ENCODE data around the gene PRUNE1. TPM values are rescaled to one million over a fixed set of nuclear protein-coding genes. Genes with fewer than 3 reads are reported as not detected.

PRUNE1 gene
- total and polyA plus RNA-seq, 4 donors = 6.1 to 10.6 (median 9.4) TPM

DNA sequence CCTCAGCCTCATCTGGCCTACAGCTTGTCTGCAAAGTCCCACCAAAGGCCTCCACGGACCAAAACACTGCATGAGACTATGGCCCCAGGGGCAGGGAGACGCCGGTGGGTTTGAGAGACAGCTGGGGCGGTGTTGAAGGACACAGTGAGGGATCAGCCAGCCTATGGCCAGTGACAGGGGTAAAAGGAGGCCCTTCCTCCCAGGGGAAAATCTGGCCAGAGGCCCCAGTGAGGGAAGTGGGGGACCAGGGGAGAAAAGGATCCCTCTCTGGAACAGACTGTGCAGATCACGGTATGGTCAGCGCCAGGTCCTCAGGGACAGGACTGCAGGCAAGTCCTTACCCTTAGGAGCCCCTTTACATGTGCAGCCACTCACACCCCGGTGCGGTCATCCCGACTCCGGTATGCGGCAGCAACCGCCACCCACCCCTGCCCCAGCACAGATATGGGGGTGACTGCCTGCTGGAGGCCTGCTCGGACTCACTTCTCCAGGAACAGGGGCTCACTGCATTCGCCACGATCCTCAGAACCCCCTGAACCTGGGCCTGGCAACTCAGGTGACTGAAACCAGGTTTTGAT lies 34.9 kb upstream of the PRUNE1 start:
- no peaks in the 10 kb centered on the region for H3K9me3 ChIP-seq (ENCODE audit: control insufficient read depth in 4 of 4, low read length in 3 of 4)
- peak overlapping the region; percentile 93 to 98 for H3K9ac ChIP-seq (ENCODE audit: low read depth in 1 of 2, low read length in 2 of 2)
- DNase-seq (ENCODE audit: low spot score) = peak; percentile 66
- H3K27me3 ChIP-seq (ENCODE audit: control insufficient read depth in 4 of 4, insufficient read depth in 4 of 4, low read length in 3 of 4) = no peaks in the 10 kb centered on the region
- peaks cover 2 to 7% (median 5%) of the 10 kb centered on the region in 4 donors for H3K36me3 ChIP-seq (ENCODE audit: control insufficient read depth in 4 of 4, insufficient read depth in 3 of 4, low read depth in 1 of 4, low read length in 3 of 4)
- WGBS = 7% methylated on average over 15 of the region's 15 CpGs
- H3K4me1 ChIP-seq (ENCODE audit: control insufficient read depth in 4 of 4, insufficient read depth in 4 of 4, low read length in 3 of 4) = peaks cover 13 to 68% (median 56%) of the 10 kb centered on the region in 4 donors
- TF ChIP-seq FOXA1 (IDR thresholded peaks at IDR 0.05) (no peak), HNF4A (conservative IDR thresholded peaks at IDR 0.05) (peak; percentile 15 to 50), RXRA (IDR thresholded peaks at IDR 0.05) (no peak)
- TF ChIP-seq, protein P1, sequence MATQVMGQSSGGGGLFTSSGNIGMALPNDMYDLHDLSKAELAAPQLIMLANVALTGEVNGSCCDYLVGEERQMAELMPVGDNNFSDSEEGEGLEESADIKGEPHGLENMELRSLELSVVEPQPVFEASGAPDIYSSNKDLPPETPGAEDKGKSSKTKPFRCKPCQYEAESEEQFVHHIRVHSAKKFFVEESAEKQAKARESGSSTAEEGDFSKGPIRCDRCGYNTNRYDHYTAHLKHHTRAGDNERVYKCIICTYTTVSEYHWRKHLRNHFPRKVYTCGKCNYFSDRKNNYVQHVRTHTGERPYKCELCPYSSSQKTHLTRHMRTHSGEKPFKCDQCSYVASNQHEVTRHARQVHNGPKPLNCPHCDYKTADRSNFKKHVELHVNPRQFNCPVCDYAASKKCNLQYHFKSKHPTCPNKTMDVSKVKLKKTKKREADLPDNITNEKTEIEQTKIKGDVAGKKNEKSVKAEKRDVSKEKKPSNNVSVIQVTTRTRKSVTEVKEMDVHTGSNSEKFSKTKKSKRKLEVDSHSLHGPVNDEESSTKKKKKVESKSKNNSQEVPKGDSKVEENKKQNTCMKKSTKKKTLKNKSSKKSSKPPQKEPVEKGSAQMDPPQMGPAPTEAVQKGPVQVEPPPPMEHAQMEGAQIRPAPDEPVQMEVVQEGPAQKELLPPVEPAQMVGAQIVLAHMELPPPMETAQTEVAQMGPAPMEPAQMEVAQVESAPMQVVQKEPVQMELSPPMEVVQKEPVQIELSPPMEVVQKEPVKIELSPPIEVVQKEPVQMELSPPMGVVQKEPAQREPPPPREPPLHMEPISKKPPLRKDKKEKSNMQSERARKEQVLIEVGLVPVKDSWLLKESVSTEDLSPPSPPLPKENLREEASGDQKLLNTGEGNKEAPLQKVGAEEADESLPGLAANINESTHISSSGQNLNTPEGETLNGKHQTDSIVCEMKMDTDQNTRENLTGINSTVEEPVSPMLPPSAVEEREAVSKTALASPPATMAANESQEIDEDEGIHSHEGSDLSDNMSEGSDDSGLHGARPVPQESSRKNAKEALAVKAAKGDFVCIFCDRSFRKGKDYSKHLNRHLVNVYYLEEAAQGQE (IDR thresholded peaks at IDR 0.05) = no peak
- H3K27ac ChIP-seq (ENCODE audit: low read depth in 1 of 2, low read length in 2 of 2) = peak overlapping the region; percentile 89 to 90
- H3K4me3 ChIP-seq (ENCODE audit: low read depth in 1 of 3, low read length in 3 of 3) = peak overlapping the region; percentile 86 to 94 (median 90)

DNA sequence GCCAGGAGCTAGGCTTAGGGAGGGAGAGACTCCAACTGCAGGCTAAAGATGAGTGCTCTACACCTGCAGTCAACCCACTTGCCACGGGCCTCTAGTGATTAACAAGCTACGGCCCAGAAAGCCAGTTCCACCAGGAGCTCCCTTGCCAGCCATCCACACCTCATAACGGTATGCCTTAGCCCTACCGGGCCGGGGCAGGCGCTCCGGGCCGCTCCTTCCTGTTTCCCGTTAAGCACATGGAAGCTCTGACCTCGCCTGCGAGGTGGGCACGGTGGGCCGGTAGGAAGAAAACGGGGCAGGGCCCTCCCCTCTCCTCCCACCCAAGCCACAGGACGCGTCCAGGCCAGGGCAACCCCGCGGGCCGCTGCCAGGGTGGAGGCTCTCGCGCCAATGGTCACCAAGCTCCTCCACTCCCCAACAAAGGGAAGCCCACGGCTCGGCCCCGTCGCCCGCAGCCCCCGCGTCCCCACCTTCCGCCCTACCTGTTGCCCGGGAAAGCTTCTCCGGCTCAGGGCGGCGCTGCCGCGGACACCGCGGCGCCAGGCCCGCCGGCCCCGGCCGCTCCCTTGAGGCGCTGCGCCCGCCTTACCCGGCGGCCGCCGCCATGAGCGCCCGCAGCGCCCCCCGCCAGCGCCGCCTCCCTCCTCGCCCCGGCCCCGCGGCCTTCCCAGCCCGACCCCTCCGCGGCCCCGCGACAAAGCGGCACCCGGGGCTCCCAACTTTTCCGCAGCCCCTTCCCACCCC lies 34.2 kb upstream of the PRUNE1 start:
- WGBS = under 1% methylated on average over 67 of the region's 67 CpGs
- Histone ChIP-seq H3K27me3 (ENCODE audit: control insufficient read depth in 4 of 4, insufficient read depth in 4 of 4, low read length in 3 of 4) (no peaks in the 10 kb centered on the region), H3K4me1 (ENCODE audit: control insufficient read depth in 4 of 4, insufficient read depth in 4 of 4, low read length in 3 of 4) (peaks cover 13 to 64% (median 52%) of the 10 kb centered on the region in 4 donors), H3K27ac (ENCODE audit: low read depth in 1 of 2, low read length in 2 of 2) (peak overlapping the region; percentile 89 to 90), H3K9ac (ENCODE audit: low read depth in 1 of 2, low read length in 2 of 2) (peak overlapping the region; percentile 93 to 98), H3K4me3 (ENCODE audit: low read depth in 1 of 3, low read length in 3 of 3) (peak overlapping the region; percentile 86 to 94 (median 90)), H3K36me3 (ENCODE audit: control insufficient read depth in 4 of 4, insufficient read depth in 3 of 4, low read depth in 1 of 4, low read length in 3 of 4) (peaks cover 0 to under 1% (median 0%) of the 10 kb centered on the region in 4 donors), H3K9me3 (ENCODE audit: control insufficient read depth in 4 of 4, low read length in 3 of 4) (no peaks in the 10 kb centered on the region)
- TF ChIP-seq YY1 (IDR thresholded peaks at IDR 0.05) (no peak), FOXA2 (IDR thresholded peaks at IDR 0.05) (no peak)
- DNase-seq (ENCODE audit: low spot score) = no peak

DNA sequence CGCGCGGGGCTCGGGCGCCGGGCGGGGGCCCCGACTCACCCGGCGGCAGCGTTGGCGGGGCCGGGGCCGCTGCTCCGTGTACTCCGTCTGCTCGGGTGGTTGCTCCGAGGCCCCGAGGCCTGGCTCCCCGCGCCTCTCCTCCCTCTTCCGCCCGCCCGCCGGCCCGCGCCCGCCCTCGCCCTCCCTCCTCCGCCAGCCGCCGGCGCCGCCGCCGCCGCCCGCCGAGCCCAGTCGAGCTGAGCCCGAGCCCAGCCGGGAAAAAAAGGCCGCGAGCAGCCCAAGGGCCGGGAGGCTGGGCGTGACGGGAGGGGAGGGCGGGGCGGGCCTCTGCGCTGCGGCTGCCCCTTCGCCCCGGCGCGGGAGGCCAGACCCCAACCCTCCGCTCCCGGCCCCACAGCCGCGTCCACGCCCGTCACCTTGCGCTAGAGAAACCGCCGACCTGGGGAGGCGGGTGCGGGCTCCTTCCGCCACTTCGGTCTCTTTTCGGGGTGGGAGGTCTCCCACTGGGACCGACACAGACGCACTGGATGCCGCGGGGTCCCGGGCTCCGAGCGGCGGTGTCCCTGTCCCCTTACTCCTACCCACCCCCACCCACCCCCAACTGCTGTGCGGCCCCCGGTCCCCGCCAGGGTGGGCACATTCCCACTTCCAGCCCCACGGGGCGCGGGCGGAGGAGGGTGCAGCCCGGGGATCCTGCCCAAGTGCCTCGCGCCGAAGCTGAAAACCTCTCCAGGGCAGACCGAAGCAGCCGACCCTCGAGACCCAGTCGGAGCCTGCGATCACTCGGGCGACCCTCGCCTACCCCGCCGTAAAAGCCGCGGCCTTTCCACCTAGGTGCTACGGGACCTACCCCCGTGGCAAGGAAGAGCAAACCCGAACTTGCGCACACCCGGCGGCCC lies 33.4 kb upstream of the PRUNE1 start, which contains the start of gene CERS2:
Gene CERS2 (minus strand): TSS at position 256 of the 899 bp plus-strand sequence. CDS start 5,745 bp downstream, outside the sequence.
- Histone ChIP-seq H3K9me3 (ENCODE audit: control insufficient read depth in 4 of 4, low read length in 3 of 4) (no peaks in the 10 kb centered on the region), H3K27me3 (ENCODE audit: control insufficient read depth in 4 of 4, insufficient read depth in 4 of 4, low read length in 3 of 4) (no peaks in the 10 kb centered on the region), H3K4me3 (ENCODE audit: low read depth in 1 of 3, low read length in 3 of 3) (peak within 1 kb of the TSS; percentile 86 to 94 (median 90)), H3K4me1 (ENCODE audit: control insufficient read depth in 4 of 4, insufficient read depth in 4 of 4, low read length in 3 of 4) (peaks cover 12 to 65% (median 53%) of the 10 kb centered on the region in 4 donors), H3K9ac (ENCODE audit: low read depth in 1 of 2, low read length in 2 of 2) (peak within 1 kb of the TSS; percentile 93 to 98), H3K36me3 (ENCODE audit: control insufficient read depth in 4 of 4, insufficient read depth in 3 of 4, low read depth in 1 of 4, low read length in 3 of 4) (no peaks in the 10 kb centered on the region), H3K27ac (ENCODE audit: low read depth in 1 of 2, low read length in 2 of 2) (peak within 1 kb of the TSS; percentile 89 to 90)
- DNase-seq (ENCODE audit: low spot score) = peak; percentile 83
- 4% methylated on average over 106 of the region's 106 CpGs for WGBS
- TF ChIP-seq, protein P2, sequence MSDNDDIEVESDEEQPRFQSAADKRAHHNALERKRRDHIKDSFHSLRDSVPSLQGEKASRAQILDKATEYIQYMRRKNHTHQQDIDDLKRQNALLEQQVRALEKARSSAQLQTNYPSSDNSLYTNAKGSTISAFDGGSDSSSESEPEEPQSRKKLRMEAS (IDR thresholded peaks at IDR 0.05) = no peak
- TF ChIP-seq GABPA (IDR thresholded peaks at IDR 0.05 in 1 of 2, conservative IDR thresholded peaks at IDR 0.05 in 1 of 2) (no peak), TAF1 (conservative IDR thresholded peaks at IDR 0.05) (no peak), YY1 (IDR thresholded peaks at IDR 0.05) (no peak), RXRA (IDR thresholded peaks at IDR 0.05) (no peak), NR2F2 (IDR thresholded peaks at IDR 0.05) (no peak), FOXA1 (IDR thresholded peaks at IDR 0.05) (no peak), SP1 (IDR thresholded peaks at IDR 0.05) (no peak), JUND (IDR thresholded peaks at IDR 0.05) (no peak), HNF4G (IDR thresholded peaks at IDR 0.05) (no peak), FOXA2 (IDR thresholded peaks at IDR 0.05) (no peak)
- TF ChIP-seq, protein P3, sequence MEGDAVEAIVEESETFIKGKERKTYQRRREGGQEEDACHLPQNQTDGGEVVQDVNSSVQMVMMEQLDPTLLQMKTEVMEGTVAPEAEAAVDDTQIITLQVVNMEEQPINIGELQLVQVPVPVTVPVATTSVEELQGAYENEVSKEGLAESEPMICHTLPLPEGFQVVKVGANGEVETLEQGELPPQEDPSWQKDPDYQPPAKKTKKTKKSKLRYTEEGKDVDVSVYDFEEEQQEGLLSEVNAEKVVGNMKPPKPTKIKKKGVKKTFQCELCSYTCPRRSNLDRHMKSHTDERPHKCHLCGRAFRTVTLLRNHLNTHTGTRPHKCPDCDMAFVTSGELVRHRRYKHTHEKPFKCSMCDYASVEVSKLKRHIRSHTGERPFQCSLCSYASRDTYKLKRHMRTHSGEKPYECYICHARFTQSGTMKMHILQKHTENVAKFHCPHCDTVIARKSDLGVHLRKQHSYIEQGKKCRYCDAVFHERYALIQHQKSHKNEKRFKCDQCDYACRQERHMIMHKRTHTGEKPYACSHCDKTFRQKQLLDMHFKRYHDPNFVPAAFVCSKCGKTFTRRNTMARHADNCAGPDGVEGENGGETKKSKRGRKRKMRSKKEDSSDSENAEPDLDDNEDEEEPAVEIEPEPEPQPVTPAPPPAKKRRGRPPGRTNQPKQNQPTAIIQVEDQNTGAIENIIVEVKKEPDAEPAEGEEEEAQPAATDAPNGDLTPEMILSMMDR (IDR thresholded peaks at IDR 0.05; ENCODE audit: low read depth, low read length, missing input control) = no peak
- TF ChIP-seq, protein P1 (IDR thresholded peaks at IDR 0.05) = no peak

Data from liver (tissue), 9 donors.